ENCODE measurements around the gene AP5B1. TPM values are rescaled to one million over a fixed set of nuclear protein-coding genes. Genes with fewer than 3 reads are reported as not detected.

AP5B1 gene
- total RNA-seq, 4 donors from 2014 or later, result 16.4 to 38.5 (median 23.3) TPM

DNA sequence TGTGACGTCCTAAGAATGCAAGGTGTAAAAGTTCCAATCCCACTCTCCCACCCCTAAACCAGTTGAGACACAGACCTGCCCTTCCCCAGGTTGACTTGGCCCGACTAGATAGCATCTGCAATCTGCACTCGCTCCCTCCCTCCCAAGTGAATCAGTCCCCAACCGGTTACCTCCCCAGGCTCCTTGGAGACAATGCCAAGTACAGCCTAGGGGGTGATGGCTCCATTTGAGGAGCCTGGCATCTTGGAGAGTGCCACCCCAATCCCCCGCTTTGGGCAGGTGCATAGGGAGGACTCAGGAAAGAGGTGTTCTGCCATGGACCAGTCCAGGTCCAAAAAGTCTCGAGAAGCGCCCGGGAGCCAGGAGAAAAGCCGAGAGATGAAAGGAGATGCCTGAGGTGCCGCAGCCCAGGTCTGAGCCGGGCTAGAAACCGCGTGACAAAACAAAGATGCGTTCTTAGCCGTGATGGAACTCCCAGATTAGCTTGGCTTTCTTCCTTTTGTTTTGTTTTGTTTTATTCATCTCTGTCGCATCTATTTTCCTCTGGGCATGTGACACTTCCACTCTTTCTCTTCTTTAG is 34.3 kb upstream of the AP5B1 start:
- Histone ChIP-seq H3K27ac (no peak overlapping the region), H3K27me3 (peaks cover 0 to 4% (median 0%) of the 10 kb centered on the region in 4 donors), H3K36me3 (no peaks in the 10 kb centered on the region), H3K4me1 (peaks cover 8 to 53% (median 12%) of the 10 kb centered on the region in 3 donors), H3K4me3 (no peak overlapping the region), H3K9me3 (no peaks in the 10 kb centered on the region)
- TF ChIP-seq, protein P1, sequence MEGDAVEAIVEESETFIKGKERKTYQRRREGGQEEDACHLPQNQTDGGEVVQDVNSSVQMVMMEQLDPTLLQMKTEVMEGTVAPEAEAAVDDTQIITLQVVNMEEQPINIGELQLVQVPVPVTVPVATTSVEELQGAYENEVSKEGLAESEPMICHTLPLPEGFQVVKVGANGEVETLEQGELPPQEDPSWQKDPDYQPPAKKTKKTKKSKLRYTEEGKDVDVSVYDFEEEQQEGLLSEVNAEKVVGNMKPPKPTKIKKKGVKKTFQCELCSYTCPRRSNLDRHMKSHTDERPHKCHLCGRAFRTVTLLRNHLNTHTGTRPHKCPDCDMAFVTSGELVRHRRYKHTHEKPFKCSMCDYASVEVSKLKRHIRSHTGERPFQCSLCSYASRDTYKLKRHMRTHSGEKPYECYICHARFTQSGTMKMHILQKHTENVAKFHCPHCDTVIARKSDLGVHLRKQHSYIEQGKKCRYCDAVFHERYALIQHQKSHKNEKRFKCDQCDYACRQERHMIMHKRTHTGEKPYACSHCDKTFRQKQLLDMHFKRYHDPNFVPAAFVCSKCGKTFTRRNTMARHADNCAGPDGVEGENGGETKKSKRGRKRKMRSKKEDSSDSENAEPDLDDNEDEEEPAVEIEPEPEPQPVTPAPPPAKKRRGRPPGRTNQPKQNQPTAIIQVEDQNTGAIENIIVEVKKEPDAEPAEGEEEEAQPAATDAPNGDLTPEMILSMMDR (IDR thresholded peaks at IDR 0.05), result no peak
- no peak for DNase-seq
- intact Hi-C loops (cut with DNase I), result loop anchor here (5.0 kb wide), 2 partner anchors 33 to 103 kb away; partner anchors contain the start of genes AP5B1 and KAT5
- 73 to 79% methylated on average over 13 to 16 of the region's 16 CpGs for WGBS, 2 donors

DNA sequence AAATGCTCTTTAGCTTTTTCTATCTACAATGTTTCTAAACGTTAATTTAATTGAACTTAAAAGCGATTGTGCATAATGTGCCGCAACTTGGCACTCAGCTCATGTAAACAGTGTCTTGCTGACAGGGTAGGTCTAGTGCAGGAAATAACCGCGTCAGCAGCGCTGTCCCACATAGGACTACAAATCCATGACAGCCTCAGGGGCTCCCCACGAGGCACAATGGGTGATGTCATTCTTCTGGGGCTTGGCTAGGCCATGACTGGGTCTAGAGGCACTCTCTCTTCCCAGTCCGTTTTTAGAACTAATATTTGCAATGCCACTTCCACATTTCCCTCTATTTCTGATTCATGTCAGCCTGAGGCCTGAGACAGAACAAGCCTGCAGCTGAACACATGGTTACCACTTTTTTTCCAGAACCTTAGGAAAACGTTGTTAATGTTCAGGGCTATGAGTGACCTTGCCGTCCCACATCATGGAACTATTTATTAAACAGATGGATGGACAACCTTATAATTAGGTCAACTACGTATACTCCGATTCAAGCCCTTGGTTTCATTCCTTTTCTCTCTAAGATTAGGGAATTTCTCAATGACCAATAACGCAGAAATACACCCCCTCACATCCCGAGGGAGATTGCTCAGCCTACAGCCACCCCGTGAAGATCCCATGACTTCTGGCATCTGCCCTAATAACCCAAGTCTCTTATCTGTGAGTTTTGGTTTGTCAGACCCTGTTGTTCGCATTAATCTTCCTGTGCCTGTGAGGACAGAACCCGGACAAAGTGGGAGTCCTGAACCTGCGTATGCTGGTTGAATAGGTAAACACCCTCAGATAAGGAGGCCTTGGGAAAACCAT is 33.6 kb upstream of the AP5B1 start:
- H3K36me3 ChIP-seq, result no peaks in the 10 kb centered on the region
- TF ChIP-seq, protein P1 (IDR thresholded peaks at IDR 0.05), result no peak
- TF ChIP-seq POLR2A (IDR thresholded peaks at IDR 0.05), result no peak
- H3K4me1 ChIP-seq, result peaks cover 8 to 58% (median 12%) of the 10 kb centered on the region in 3 donors
- WGBS, 2 donors, result 48 to 62% methylated on average over 15 to 17 of the region's 18 CpGs
- no peak overlapping the region for H3K4me3 ChIP-seq
- no peak for DNase-seq
- peak overlapping the region in 1 of 4 donors; percentile 6 for H3K27ac ChIP-seq
- H3K27me3 ChIP-seq, result peaks cover 0 to 4% (median 0%) of the 10 kb centered on the region in 4 donors
- intact Hi-C loops (cut with DNase I), result no loop called here
- no peaks in the 10 kb centered on the region for H3K9me3 ChIP-seq

DNA sequence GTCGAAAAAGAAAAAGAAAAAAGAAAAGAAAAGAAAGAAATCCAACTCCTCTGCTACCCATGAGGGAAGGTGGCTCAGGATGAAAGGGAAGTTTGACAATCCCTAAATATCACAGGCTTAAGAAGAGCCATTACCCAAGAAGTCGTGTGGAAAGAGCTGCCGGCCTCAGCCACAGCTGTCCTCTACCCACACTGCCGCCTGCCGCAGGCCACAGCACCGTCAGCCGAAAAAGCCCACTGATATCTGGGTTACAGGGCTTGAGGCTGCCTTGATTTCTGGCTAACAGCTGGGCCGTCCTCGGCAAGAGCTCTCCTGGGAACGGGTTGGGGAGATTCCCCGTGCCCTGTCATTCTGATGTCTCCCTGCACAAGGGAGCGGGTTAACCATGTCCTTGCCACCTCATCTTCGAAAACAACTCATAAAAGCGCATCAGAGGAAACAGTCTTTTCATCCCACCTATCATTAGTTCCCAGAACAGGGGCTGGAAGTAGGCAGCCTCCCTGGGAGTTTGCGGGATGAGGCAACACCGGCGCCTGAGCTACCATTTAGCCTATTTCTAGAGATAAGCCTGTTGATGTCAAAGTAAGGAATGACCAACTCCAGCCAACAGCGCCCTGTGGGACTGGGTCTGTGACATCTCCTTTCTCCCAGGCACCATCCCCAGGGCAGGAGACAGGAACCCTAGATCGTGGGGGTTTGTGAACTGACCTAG is 31.1 kb upstream of the AP5B1 start:
- Histone ChIP-seq H3K36me3 (no peaks in the 10 kb centered on the region), H3K4me3 (no peak overlapping the region), H3K27ac (no peak overlapping the region), H3K27me3 (peaks cover 0 to 26% (median 0%) of the 10 kb centered on the region in 4 donors), H3K4me1 (peaks cover 2 to 58% (median 8%) of the 10 kb centered on the region in 3 donors), H3K9me3 (no peaks in the 10 kb centered on the region)
- no peak for TF ChIP-seq POLR2A (IDR thresholded peaks at IDR 0.05)
- TF ChIP-seq, protein P1 (IDR thresholded peaks at IDR 0.05), result no peak
- no peak for DNase-seq
- intact Hi-C loops (cut with DNase I), result no loop called here
- 56 to 61% methylated on average over 11 to 15 of the region's 19 CpGs for WGBS, 2 donors

DNA sequence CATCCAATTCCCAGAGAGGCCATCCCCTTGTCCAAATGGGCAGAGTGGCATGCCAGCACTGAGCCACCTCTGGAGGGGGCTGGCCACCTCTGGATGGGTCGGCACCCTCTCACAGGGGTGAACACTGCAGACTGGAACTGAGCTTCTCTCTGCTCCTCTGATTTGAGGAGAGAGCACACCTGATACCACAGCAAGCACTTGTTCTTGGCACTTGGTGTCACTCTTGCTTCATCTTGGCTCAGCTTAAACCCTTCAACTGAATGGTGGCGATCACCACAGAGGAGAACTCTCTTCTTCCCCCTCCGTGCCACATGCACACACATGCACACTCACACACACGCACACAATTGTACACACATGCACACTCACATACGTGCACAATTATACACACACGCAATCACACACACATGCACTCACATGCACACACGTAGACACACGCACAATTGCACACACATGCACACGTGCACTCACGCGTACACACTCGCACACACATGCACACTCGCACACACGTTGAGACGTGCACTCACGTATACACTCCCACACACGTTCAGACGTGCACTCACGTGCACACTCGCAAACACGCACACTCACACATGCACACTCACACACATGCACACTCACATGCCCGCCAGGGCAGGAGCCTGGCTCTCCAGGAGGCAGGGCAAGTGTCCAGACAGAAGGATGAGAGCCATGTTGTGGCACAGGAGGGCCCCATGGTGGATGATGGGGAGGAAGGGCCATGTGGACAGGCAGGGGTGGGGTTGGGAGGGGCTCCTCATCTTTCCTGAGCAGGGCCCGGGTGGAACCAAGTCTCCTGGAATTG is 29.5 kb upstream of the AP5B1 start:
- DNase-seq, result no peak
- no peak for TF ChIP-seq POLR2A (IDR thresholded peaks at IDR 0.05)
- TF ChIP-seq, protein P1 (IDR thresholded peaks at IDR 0.05), result peak in 1 of 6 experiments; percentile 6
- H3K4me1 ChIP-seq, result peaks cover 0 to 42% (median 6%) of the 10 kb centered on the region in 3 donors
- H3K9me3 ChIP-seq, result no peaks in the 10 kb centered on the region
- intact Hi-C loops (cut with DNase I), result no loop called here
- 62 to 68% methylated on average over 21 to 22 of the region's 23 CpGs for WGBS, 2 donors
- no peak overlapping the region for H3K4me3 ChIP-seq
- no peak overlapping the region for H3K27ac ChIP-seq
- peaks cover 0 to 42% (median 0%) of the 10 kb centered on the region in 4 donors for H3K27me3 ChIP-seq
- no peaks in the 10 kb centered on the region for H3K36me3 ChIP-seq

Measured in esophagus squamous epithelium (tissue), 5 donors.